HG03039 (cell line): ENCODE data around the gene CRIP3.

ENCODE experiments used
- ATAC-seq: cut with Tn5 transposase; IDR thresholded peaks from one replicate; pipeline ENCODE4 v1.9.1; 2021; ENCODE audit warnings: mild to moderate bottlenecking, moderate library complexity; ENCODE audit not compliant: unreplicated experiment

The CRIP3 gene

DNA sequence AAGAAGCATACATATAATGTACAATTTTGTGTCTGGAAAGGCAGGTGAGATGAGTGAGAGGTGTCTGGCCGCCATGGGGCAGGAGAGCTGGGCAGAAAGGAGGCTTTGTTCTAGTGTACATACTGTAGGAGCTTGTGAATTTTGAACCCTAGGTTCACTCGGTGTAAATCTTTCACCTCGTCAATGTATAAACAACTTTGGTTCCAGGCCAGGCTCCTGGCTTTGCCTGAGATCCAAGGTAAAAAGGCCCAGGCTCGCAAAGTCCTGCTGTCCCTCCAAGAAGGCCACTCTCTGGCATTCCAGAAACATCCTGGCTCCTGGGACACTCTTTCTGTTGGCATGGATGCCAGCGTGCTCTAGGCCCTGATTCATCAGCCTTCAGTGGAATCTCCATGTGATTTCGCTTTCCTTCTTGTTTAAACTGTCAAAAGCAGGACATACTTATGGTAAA, 17.7 kb downstream of the CRIP3 start:
- no peak for ATAC-seq

DNA sequence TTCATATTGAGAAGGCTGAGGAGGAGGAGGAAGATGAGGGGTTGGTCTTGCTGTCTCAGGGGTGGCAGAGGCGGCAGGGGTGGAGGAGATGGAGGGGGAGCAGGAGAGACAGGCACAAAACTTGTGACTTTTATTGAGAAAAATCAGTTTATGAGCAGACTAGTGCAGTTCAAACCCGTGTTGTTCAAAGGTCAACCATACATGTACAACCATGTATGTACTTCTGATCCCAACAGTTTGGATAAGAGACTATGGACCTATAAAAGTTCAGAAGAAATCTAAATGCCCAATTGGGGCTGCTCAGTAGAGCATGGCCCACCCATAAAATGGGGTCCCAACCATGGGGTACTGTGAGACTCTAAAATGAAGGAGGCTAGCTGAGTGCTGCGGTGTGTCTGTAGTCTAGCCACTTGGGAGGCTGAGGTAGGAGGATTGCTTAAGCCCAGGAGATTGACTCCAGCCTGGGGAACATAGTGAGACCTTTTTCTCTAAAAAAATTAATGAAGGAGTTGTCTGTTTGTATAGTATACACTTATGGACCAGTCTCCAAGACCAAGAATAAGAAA, 18.2 kb downstream of the CRIP3 start:
- ATAC-seq, result no peak

GRCh38 chr6:43287717-43288679, 20.6 kb downstream of the CRIP3 start:
- no peak for ATAC-seq

DNA sequence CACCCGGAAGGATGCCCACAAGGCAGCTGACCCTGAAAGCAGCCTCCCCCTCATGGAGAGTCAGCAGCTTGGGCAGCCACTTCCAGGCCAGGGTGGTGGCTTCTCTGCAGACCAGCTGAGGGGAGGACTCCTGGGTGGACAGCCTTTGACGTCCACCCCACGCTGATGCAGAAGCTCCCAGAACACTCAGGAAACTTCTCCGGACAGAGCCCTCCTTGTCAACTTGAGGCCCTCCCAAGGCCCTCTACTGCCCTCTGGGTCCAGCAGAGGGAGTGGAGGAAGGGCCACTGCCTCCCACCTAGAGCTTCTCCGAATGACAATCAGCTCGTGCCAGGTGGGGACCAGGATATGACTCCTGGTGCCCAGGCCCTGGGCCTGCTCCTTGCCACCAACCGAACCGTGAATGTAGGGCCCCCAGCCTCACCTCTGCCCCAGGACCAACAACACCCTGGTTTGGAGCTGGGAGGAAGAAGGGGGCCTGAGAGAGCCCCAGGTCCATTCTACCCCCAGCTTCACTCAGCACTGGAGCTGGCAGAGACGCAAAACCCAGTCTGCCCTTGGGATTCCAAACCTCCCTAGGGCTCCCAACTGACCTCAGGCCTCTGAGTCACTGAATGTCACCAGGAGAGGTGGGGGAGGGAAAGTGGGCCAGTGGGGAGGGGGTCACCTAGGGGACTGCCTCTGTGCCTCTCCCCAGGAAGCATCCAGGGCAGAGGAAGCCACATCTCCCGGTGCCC, 21.5 kb downstream of the CRIP3 start:
- ATAC-seq, result no peak

- ATAC-seq, result no peak
These were observed 22.1 kb downstream of the CRIP3 start for GRCh38 chr6:43286456-43286979.

- ATAC-seq, result no peak
These were observed 22.8 kb downstream of the CRIP3 start for GRCh38 chr6:43285832-43286231.

GRCh38 chr6:43284991-43285781, 23.4 kb downstream of the CRIP3 start:
- no peak for ATAC-seq

DNA sequence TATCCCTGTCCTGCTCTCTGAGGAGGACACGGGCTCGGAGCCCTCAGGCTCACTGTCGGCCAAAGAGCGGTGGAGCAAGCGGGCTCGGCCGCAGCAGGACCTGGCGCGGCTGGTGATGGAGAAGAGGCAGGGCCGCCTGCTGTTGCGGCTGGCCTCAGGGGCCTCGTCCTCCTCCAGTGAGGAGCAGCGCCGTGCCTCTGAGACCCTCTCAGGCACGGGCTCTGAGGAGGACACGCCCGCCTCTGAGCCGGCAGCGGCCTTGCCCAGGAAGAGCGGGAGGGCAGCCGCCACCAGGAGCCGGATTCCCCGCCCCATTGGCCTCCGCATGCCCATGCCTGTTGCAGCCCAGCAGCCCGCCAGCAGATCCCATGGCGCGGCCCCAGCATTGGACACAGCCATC, 24.7 kb downstream of the CRIP3 start:
- ATAC-seq, result no peak

DNA sequence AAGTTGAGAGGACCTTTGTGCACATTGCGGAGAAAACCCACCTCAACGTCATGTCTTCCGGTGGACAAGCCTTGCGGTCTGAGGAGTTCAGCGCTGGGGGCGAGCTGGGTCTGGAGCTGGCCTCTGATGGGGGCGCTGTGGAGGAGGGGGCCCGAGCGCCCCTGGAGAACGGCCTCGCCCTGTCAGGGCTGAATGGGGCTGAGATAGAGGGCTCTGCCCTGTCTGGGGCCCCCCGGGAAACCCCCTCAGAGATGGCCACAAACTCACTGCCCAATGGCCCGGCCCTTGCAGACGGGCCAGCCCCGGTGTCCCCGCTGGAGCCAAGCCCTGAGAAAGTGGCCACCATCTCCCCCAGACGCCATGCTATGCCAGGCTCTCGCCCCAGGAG, 25.1 kb downstream of the CRIP3 start:
- no peak for ATAC-seq

DNA sequence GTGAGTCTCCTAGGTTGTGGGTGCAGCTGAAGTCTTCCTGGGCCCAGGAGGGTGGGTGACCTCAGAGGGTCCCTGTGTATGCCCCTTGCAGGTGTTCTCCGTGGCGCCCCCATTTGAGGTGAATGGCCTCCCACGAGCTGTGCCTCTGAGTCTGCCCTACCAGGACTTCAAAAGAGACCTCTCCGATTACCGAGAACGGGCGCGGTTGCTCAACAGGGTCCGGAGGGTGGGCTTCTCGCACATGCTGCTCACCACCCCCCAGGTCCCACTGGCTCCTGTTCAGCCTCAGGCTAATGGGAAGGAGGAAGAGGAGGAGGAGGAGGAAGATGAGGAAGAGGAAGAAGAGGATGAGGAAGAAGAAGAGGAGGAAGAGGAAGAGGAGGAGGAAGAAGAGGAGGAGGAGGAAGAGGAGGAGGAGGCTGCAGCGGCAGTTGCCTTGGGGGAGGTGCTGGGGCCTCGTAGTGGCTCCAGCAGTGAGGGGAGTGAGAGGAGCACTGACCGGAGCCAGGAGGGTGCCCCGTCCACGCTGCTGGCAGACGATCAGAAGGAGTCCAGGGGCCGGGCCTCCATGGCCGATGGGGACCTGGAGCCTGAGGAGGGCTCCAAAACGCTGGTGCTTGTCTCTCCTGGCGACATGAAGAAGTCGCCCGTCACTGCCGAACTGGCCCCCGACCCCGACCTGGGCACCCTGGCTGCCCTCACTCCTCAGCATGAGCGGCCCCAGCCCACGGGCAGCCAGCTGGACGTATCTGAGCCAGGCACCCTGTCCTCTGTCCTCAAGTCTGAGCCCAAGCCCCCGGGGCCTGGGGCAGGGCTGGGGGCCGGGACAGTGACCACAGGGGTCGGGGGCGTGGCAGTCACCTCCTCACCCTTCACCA, 25.8 kb downstream of the CRIP3 start:
- no peak for ATAC-seq

GRCh38 chr6:43282060-43282459, 26.6 kb downstream of the CRIP3 start:
- no peak for ATAC-seq

DNA sequence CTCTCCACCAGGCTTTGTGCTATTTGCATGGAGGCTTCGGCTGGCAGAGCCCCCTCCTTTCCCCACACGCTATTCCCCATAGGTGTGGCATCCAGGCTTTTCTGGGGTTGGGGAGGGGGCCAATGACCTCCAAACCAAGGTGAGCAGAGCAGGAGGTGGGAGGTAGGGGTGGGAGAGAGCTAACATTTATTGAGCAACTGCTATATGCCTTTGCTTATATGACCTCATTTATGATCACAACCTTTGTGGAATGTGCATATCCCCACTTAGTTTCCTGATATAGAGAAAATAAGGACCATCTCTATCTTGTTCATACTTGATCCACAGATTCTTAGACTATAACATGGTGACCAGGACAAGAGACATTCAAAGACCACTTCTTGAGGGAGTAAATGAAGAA, 28.4 kb downstream of the CRIP3 start:
- no peak for ATAC-seq

- no peak for ATAC-seq
These were observed 30.0 kb downstream of the CRIP3 start for GRCh38 chr6:43278524-43279078.

DNA sequence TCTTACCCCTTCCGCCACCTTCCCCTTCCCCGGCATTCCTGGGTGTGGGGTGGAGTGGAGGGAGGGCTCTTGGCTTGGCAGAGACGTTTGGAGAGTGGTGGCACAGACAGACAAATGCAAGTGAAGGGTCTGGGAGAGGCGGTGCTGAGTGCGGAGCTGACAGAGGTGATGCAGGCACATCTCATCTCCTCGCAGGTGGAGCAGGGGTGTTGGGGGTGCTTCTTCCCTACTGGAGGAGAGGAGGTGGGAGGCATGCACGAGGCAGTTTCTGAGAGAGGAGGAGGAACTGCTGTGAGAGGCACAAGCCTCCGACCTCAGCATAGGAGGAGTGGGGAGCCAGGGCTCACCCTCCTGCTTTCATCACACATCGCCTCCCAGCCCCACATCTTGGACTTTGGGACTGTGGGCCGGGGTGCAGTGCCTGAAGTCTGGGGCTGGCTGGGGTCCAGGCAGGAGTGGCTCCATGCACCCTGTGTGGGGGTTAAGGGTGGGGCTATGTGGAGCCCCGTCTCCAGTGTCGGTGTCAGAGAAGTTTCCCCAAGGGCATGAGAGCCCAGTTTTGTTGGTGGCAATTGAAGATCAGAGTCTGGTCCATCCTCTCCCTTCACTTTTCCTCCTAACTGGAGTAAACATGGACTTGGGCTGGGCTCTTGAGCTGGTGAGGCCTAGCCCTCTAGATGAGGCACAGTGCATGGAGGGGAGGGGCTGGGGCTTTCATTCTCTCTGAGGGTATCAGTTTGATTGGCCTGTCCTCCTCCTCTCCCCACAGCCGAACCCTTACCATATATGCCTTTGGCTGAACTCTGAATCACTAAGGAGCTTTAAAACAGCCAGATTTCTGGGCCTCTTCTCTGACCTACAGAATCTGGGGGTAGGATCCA, 30.7 kb downstream of the CRIP3 start:
- no peak for ATAC-seq

GRCh38 chr6:43277306-43277642, 31.4 kb downstream of the CRIP3 start:
- no peak for ATAC-seq

GRCh38 chr6:43276577-43277305, 31.9 kb downstream of the CRIP3 start:
- no peak for ATAC-seq

GRCh38 chr6:43275801-43276576, 32.6 kb downstream of the CRIP3 start:
- no peak for ATAC-seq
